Stimulated activated naive CD4-positive, alpha-beta T cell treated with Interleukin-2 at 50 U/mL for 16 hours (primary cell): ENCODE results near the gene SKIDA1.

Experiments used
- DNase-seq: peaks from one replicate; lab custom pipeline; 2025; lab: John Stamatoyannopoulos, UW

The SKIDA1 gene

GRCh38 chr10:21482821-21483220, 42.7 kb downstream of the SKIDA1 start:
- no peak for DNase-seq

GRCh38 chr10:21481407-21481806, 44.1 kb downstream of the SKIDA1 start:
- DNase-seq = no peak

GRCh38 chr10:21479570-21480315, 45.7 kb downstream of the SKIDA1 start:
- DNase-seq = no peak

GRCh38 chr10:21475393-21475792, 50.1 kb downstream of the SKIDA1 start:
- no peak for DNase-seq

- DNase-seq = no peak
Measured at GRCh38 chr10:21473541-21473940, 51.9 kb downstream of the SKIDA1 start.

- no peak for DNase-seq
Measured at GRCh38 chr10:21473135-21473534, 52.3 kb downstream of the SKIDA1 start.

GRCh38 chr10:21468086-21468485, 57.4 kb downstream of the SKIDA1 start:
- no peak for DNase-seq

GRCh38 chr10:21467633-21468032, 57.8 kb downstream of the SKIDA1 start:
- DNase-seq = no peak

- no peak for DNase-seq
Measured at GRCh38 chr10:21464134-21464533, 61.3 kb downstream of the SKIDA1 start.
